ENCODE data around the gene RIMS1.

- no peak for TF ChIP-seq CHD2 (IDR thresholded peaks at IDR 0.05; ENCODE audit: low read depth, low read length)
- no peak for TF ChIP-seq NR1H2 (CRISPR knock-in tag; IDR thresholded peaks at IDR 0.05)
- no peak for TF ChIP-seq KLF1 (tag; IDR thresholded peaks at IDR 0.05)
- no peak for TF ChIP-seq MXD1 (CRISPR knock-in tag; IDR thresholded peaks at IDR 0.05; ENCODE audit: borderline replicate concordance, poor library complexity, severe bottlenecking)
- TF ChIP-seq HDAC2 (IDR thresholded peaks at IDR 0.05) = no peak
- no peak for TF ChIP-seq CHD7 (IDR thresholded peaks at IDR 0.05; ENCODE audit: low read depth, low read length)
- no peak for TF ChIP-seq CTCF (IDR thresholded peaks at IDR 0.05 in 2 of 3, conservative IDR thresholded peaks at IDR 0.05 in 1 of 3; ENCODE audit: insufficient read depth in 2 of 3, low read depth in 1 of 3, low read length in 3 of 3)
- no peak for TF ChIP-seq RAD21 (CRISPR knock-in tag; conservative IDR thresholded peaks at IDR 0.05 in 1 of 2, IDR thresholded peaks at IDR 0.05 in 1 of 2)
- TF ChIP-seq JUND (IDR thresholded peaks at IDR 0.05; ENCODE audit: borderline replicate concordance, low read depth, low read length) = no peak
- TF ChIP-seq JUND (tag; IDR thresholded peaks at IDR 0.05; ENCODE audit: borderline replicate concordance, low read depth, low read length) = no peak
- TF ChIP-seq HLTF (IDR thresholded peaks at IDR 0.05) = no peak
Measured at GRCh38 chr6:71900642-71901041, 14.3 kb downstream of the RIMS1 start.
